Activated CD4-positive, alpha-beta T cell treated with anti-CD3 and anti-CD28 coated beads, Interleukin-2, amount 50 U/mL, for 1 hour (primary cell): ENCODE data around the gene SMPD4.
"Not testable (repeated sequence)": the region's sequence is repeated elsewhere in the genome, so short reads cannot be mapped to it uniquely, and the experiment has no call there.

Experiments used
- DNase-seq: peaks from one replicate; pipeline ENCODE4 v3.0.0-alpha.2; 2020

Gene SMPD4

DNA sequence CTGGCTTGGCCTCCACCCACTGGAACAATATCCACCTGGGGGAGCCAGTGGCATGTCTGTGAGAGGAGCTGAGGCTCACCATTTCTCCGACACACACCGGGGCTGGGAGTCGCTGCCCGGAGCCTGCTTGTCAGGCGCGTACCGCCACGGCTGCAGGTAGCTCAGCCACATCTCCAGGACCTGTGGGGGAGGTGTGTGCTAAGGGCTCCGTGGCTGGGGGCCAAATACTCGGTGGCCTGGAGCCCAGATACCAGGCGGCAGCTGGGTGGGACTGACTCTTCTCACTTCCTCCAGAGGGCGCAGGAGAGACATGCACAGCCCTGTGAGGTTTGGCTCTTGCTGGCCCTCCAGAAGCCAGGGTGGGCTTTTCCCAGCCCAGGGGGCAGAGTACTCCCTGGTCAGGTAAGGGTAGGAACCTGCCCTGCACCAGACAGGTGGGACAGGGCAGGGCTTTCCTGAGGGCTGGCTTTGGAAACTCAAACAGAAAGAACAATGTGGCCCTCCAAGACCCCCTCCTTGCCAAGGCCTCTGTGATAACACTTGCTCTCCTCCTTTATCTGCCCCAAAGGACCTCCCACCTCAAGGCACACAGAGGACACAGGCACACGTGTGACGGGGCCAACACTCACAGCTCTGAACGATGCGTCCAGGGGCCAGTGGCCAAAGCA lies 25.3 kb downstream of the SMPD4 start:
- not testable (repeated sequence) for DNase-seq

- no peak for DNase-seq
Observed at GRCh38 chr2:130154773-130155765, 26.3 kb downstream of the SMPD4 start.

- DNase-seq, result not testable (repeated sequence)
Observed at GRCh38 chr2:130154423-130154770, 27.0 kb downstream of the SMPD4 start.

- not testable (repeated sequence) for DNase-seq
Observed at GRCh38 chr2:130153721-130154422, 27.5 kb downstream of the SMPD4 start.

DNA sequence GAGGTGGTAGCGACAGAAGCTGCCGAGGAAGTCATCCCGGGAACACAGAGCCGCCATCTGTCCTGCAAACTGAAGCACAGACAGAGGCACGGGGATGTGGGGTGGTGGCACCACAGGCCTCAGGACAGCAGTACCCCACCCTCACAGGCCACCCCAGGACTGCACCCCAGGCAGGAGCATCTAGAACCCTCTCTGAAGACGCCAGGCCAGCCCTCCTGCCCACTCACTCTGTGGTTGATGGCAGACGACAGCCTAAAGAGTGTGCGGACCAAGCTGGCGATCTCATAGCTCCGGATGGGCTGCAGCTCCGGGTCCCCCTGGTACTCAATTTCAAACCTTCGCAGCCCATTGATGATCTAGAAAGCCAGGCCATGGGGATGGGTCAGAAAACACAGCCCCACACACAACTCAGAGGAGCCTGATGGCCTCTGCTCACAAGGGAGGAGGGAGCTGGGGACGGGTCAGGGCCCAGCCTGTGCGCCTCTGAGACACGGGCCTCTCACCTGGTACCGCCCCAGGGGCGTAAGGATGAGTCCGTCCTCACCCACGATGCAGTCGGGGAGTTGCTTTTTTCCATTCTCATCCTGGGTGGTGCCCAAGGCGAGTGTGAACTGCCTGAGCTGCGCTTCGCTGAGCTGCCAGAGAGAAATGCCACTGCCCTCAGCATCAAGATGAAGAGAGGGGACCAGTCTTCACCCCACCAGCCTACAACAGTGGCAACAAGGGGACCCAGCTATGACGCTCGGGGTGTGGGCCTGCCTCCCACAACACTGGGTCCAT lies 28.4 kb downstream of the SMPD4 start:
- no peak for DNase-seq

DNA sequence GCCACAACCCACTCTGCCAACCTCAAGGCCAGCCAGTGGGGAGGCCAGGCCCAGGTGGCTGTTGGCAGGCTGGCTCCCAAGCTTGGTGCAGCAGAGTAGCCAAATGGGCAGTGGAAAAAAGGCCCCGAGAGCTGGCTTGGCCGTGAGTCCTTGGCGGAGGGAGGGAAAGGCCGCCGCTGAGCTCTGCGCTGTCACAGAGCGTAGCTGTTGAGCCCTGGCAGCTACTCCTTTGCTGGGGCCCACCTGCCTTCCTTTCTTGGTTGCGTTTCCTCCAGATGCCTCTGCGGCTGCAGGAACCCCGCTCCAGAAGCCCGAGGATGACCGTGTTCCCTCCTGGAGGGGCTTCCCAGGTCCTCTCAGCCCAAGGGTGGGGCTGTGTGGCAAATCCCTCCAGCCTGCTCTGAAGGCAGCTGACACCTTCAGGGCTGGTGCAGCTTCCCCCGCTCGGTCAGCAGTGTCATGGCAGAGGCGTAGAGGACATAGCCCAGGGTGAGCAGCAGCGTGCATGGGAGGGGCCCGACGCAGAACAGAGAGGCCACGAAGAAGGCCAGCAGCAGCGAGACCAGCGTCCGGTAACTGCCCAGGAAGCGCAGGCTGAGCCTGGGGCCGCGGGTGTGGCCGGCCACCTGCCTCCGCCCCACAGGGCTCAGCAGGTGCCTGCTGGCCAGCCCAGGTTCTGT lies 29.1 kb downstream of the SMPD4 start:
- not testable (repeated sequence) for DNase-seq

- DNase-seq, result not testable (repeated sequence)
Observed at GRCh38 chr2:130151145-130151512, 30.3 kb downstream of the SMPD4 start.

DNA sequence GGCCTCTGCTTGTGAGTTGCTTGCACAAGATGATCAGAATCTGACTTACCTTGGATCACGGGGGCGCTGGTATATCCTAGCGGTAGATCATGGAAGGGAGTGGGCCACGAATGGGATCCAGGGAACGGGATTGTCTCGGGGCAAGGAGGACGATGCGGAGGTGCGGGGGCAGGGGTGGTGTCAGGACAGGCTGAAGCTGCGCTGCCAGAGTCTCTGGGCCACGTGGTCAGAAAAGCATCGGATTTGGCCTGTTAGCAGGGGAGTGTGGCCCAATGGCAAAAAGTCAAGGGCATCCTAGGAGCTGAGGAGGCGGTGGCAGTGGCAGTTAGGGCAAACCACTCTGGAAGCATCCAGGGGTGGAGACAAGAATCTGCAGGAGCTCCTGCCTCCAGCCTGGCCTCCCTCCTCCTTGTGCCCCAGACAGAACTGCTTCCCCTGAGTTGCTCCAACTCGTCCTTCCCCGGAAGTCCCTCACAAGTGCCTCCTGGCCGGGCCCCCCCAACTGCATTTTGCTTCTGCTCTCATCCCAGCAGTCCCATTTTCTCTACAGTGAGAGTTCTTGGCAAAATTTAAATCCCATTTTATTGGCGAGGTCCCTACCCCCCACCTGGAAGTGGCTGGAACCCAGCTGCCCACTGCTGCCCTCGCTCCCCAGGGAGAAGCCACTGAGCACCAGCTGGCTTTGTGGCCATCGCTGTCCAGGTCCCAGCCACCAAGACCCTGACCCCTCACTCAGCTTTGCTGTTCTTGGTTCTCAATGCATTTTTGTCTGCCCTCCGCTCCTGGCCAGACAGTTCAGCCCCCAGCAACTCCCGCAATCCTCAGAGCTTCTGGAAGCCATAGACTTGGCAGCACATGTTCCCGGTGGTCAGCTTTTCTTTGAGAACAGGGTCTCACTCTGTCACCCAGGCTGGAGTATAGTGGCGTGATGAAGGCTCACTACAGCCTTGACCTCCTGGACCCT lies 30.9 kb downstream of the SMPD4 start:
- DNase-seq, result no peak

GRCh38 chr2:130148515-130148914 lies 32.9 kb downstream of the SMPD4 start:
- DNase-seq, result not testable (repeated sequence)

GRCh38 chr2:130145006-130145414 lies 36.4 kb downstream of the SMPD4 start, which contains the start of gene CCDC74B:
TSS of gene CCDC74B (minus strand) at chr2:130145112. CDS start at chr2:130144996, 116 bp downstream.
- DNase-seq, result peak; percentile 53

- not testable (repeated sequence) for DNase-seq
Observed at GRCh38 chr2:130143266-130144039, 37.9 kb downstream of the SMPD4 start.

DNA sequence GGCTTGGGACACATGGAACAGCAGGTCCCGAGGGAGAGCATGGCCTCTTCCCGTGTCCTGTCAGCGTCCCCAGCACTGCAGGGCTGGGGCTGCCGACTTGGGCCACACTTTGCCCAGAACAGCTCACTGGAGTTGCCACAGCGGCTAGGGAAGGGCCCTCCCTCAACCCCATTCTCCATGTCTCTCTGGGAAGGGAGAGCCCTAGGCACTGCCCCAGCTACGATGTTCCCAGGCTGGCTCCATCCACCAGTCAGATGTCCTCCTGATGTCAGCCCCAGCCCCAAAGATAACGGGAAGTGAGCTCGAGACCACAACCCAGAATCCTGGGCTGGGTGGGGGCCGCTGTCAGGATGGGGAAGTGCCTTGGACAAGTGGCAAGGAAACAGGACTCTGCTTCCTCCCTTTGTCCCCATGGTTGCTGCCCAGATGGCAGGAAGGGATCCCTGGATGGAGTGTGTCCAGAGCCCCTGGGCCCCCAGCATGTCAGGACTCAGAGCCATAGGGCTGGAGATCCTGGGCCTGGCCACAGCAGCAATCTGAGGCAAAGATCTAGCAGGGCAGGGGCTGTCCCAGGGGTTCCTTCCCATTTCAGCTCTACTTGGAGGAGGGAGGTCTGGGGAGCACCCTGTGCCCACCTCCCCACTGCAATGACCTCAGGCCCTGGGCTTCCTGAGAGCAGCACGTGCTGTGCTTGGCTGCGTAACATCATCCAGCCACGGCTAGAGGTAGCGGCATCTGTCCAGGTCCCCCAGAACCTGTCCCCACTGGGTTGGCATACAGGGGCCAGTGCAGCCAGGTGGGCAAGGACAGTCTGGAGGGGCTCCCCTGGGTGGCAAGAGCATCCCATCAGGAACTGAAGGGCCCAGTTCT lies 38.8 kb downstream of the SMPD4 start:
- DNase-seq, result not testable (repeated sequence)

- not testable (repeated sequence) for DNase-seq
Observed at GRCh38 chr2:130141645-130142370, 39.6 kb downstream of the SMPD4 start.

DNA sequence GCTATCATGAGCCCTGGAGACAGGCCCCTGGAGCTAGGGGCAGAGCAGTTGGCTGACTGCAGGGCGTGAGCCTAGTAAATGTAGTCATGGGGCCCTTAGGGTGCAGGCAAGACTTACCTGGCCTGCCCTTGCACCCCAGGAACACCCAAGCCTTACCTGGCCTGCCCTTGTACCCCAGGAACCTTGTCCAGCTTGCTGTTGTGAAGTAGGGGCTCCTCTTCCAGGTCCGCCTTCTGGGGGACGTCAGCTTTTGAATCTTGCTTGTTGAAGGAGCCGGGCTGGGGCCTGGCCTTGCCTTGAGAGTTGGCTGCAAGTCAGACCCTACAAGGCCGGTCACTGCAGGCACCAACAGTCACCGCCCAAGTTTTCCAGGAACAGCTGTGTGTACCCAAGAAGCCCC lies 40.4 kb downstream of the SMPD4 start:
- not testable (repeated sequence) for DNase-seq

DNA sequence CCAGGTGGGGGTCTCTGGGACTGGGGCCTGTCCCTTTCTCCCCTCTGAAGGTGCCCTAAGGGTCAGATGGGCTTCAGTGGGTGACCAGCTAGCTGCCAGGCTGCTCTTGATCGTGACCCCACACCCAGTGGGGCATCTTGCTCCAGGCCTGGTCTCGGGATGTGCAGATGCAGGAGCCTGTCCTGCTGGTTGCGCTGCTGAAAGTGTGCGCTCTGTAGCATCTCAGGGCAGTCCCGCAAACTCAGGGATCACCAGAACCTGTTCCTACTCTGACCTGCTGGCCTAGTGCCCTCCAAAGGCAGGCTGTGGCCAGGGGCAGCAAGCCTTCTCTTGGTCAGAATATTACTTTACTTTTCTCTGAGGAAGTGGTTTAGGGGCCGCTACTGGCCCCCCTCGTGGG lies 40.9 kb downstream of the SMPD4 start:
- not testable (repeated sequence) for DNase-seq

DNA sequence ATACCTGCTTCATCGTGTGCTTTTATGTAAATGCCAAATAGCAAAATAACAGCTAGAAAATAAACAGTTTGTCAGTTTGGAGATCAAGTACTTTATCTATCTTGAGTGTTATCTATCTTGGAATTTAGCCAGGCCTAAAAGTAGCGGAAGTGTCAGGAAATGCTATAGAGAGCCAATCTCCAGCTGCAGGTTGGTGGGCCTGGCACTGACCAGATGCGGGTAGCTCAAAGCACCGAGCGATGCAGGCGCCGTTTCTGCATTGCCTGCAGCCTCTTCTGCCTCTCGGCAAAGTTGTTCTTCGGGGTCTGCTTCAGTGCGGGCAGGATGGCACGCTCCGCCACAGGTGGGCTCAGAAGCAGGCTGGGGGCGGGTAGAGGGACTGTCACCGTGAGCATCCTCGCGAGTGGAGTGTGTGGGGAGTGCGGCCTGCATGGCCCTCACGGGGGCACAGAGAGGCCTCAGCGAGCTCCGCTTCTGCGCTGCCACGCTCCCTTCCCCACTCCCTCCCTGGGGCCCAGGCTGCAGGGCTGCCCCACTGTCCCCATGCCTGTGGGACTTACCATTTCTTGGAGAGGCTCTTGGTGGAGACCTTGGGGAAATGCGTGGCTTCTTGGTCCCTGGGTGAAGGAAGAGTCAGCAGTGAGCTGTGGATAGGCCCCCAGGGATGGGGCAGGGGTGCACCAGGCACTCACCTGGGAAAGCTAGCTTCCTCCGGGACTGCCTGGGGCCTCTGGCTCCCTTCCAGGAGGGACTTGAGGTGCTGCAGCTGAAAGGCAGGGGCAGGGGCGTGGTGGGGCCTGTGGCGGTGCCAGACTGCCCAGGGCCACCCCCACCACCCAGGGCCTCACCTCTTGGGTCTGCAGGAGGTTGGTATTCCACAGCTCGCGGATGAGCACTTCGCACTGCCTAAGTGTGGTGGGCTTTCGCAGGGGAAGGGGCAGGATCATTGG lies 41.8 kb downstream of the SMPD4 start:
- not testable (repeated sequence) for DNase-seq

GRCh38 chr2:130138841-130139251 lies 42.6 kb downstream of the SMPD4 start:
- not testable (repeated sequence) for DNase-seq
